ENCODE measurements around the gene DGCR6.
"Not testable (repeated sequence)": the region's sequence is repeated elsewhere in the genome, so short reads cannot be mapped to it uniquely, and the experiment has no call there.

Gene DGCR6

GRCh38 chr22:18917818-18918217 lies 11.7 kb downstream of the DGCR6 start:
- DNase-seq (ENCODE audit: low spot score), result not testable (repeated sequence)

- DNase-seq (ENCODE audit: low spot score), result not testable (repeated sequence)
Observed at GRCh38 chr22:18920257-18920902, 14.3 kb downstream of the DGCR6 start.

GRCh38 chr22:18925368-18926064 lies 19.4 kb downstream of the DGCR6 start:
- DNase-seq (ENCODE audit: low spot score), result no peak
- no peak for TF ChIP-seq CTCF (IDR thresholded peaks at IDR 0.05; ENCODE audit: extremely low read depth, missing control alignments)

- DNase-seq (ENCODE audit: low spot score), result no peak
- no peak for TF ChIP-seq CTCF (IDR thresholded peaks at IDR 0.05; ENCODE audit: extremely low read depth, missing control alignments)
Observed at GRCh38 chr22:18927020-18927419, 20.9 kb downstream of the DGCR6 start.

GRCh38 chr22:18927573-18927972 lies 21.5 kb downstream of the DGCR6 start:
- no peak for TF ChIP-seq CTCF (IDR thresholded peaks at IDR 0.05; ENCODE audit: extremely low read depth, missing control alignments)
- no peak for DNase-seq (ENCODE audit: low spot score)

- no peak for TF ChIP-seq CTCF (IDR thresholded peaks at IDR 0.05; ENCODE audit: extremely low read depth, missing control alignments)
- no peak for DNase-seq (ENCODE audit: low spot score)
Observed at GRCh38 chr22:18929459-18929858, 23.3 kb downstream of the DGCR6 start.

- no peak for TF ChIP-seq CTCF (IDR thresholded peaks at IDR 0.05; ENCODE audit: extremely low read depth, missing control alignments)
Observed at GRCh38 chr22:18931905-18932652, 26.0 kb downstream of the DGCR6 start.

GRCh38 chr22:18933914-18934313 lies 27.8 kb downstream of the DGCR6 start:
- no peak for DNase-seq (ENCODE audit: low spot score)
- no peak for TF ChIP-seq CTCF (IDR thresholded peaks at IDR 0.05; ENCODE audit: extremely low read depth, missing control alignments)

More at GRCh38 chr22:18931905-18932652, 26.0 kb downstream of the DGCR6 start:
- no peak for DNase-seq (ENCODE audit: low spot score)

GRCh38 chr22:18934688-18935087 lies 28.6 kb downstream of the DGCR6 start:
- not testable (repeated sequence) for DNase-seq (ENCODE audit: low spot score)
